Muscle layer of colon (tissue), 2 donors: Measurements from ENCODE around the gene TMEM80.
"Not testable (repeated sequence)": the region's sequence is repeated elsewhere in the genome, so short reads cannot be mapped to it uniquely, and the experiment has no call there.

ENCODE experiments used
- H3K27ac ChIP-seq: one replicate; pipeline ENCODE4 v1.7.0; 2013; ENCODE audit warnings: low read depth, mild to moderate bottlenecking, low read length, moderate library complexity
- H3K27me3 ChIP-seq, 2 donors: one replicate each; pipeline ENCODE4 v1.7.0; 2013; ENCODE audit warnings: low read length in 2 of 2, mild to moderate bottlenecking in 2 of 2; ENCODE audit not compliant: insufficient read depth in 2 of 2, control insufficient read depth in 1 of 2
- H3K36me3 ChIP-seq: one replicate; pipeline ENCODE4 v1.7.0; 2013; ENCODE audit warnings: mild to moderate bottlenecking, low read length; ENCODE audit not compliant: insufficient read depth
- H3K4me1 ChIP-seq: one replicate; pipeline ENCODE4 v1.7.0; 2013; ENCODE audit warnings: mild to moderate bottlenecking, low read length; ENCODE audit not compliant: insufficient read depth
- H3K4me3 ChIP-seq, 2 donors: one replicate each; pipeline ENCODE4 v1.7.0; 2013; ENCODE audit warnings: low read length in 2 of 2, low read depth in 1 of 2, mild to moderate bottlenecking in 1 of 2, moderate library complexity in 1 of 2
- H3K9ac ChIP-seq: one replicate; pipeline ENCODE4 v1.7.0; 2013; ENCODE audit warnings: low read length
- H3K9me3 ChIP-seq: one replicate; pipeline ENCODE4 v1.7.0; 2013; ENCODE audit warnings: mild to moderate bottlenecking, low read length
- donor health status: abdominal sarcoma.
- donor health status: Adenocarcinoma of cecum.

TMEM80 gene

GRCh38 chr11:680476-680875 lies 15.1 kb upstream of the TMEM80 start:
- H3K27ac ChIP-seq, result no peak overlapping the region
- peaks cover 28% of the 10 kb centered on the region for H3K36me3 ChIP-seq
- H3K9me3 ChIP-seq, result no peaks in the 10 kb centered on the region
- no peaks in the 10 kb centered on the region for H3K27me3 ChIP-seq
- H3K9ac ChIP-seq, result no peak overlapping the region
- no peaks in the 10 kb centered on the region for H3K4me1 ChIP-seq
- no peak overlapping the region for H3K4me3 ChIP-seq

GRCh38 chr11:680970-681369 lies 14.6 kb upstream of the TMEM80 start:
- peaks cover 28% of the 10 kb centered on the region for H3K36me3 ChIP-seq
- no peaks in the 10 kb centered on the region for H3K9me3 ChIP-seq
- no peaks in the 10 kb centered on the region for H3K4me1 ChIP-seq
- no peaks in the 10 kb centered on the region for H3K27me3 ChIP-seq
- H3K27ac ChIP-seq, result no peak overlapping the region
- no peak overlapping the region for H3K4me3 ChIP-seq
- no peak overlapping the region for H3K9ac ChIP-seq

GRCh38 chr11:686451-687243 lies 9.0 kb upstream of the TMEM80 start:
- no peak overlapping the region for H3K27ac ChIP-seq
- H3K36me3 ChIP-seq, result peaks cover 29% of the 10 kb centered on the region

GRCh38 chr11:687751-688150 lies 7.9 kb upstream of the TMEM80 start:
- Histone ChIP-seq H3K4me1 (no peaks in the 10 kb centered on the region), H3K27ac (no peak overlapping the region), H3K27me3 (no peaks in the 10 kb centered on the region), H3K9me3 (no peaks in the 10 kb centered on the region), H3K36me3 (peaks cover 29% of the 10 kb centered on the region), H3K4me3 (no peak overlapping the region), H3K9ac (no peak overlapping the region)

More at GRCh38 chr11:686451-687243, 9.0 kb upstream of the TMEM80 start:
- H3K4me1 ChIP-seq, result no peaks in the 10 kb centered on the region
- H3K9me3 ChIP-seq, result no peaks in the 10 kb centered on the region
- H3K27me3 ChIP-seq, result no peaks in the 10 kb centered on the region
- no peak overlapping the region for H3K9ac ChIP-seq
- no peak overlapping the region for H3K4me3 ChIP-seq

GRCh38 chr11:688681-689080 lies 6.9 kb upstream of the TMEM80 start:
- Histone ChIP-seq H3K9me3 (no peaks in the 10 kb centered on the region), H3K27ac (no peak overlapping the region), H3K4me3 (no peak overlapping the region), H3K4me1 (peaks cover 6% of the 10 kb centered on the region), H3K9ac (no peak overlapping the region), H3K36me3 (peaks cover 24% of the 10 kb centered on the region), H3K27me3 (no peaks in the 10 kb centered on the region)

GRCh38 chr11:689625-690024 lies 6.0 kb upstream of the TMEM80 start:
- no peak overlapping the region for H3K27ac ChIP-seq
- H3K4me3 ChIP-seq, result no peak overlapping the region
- H3K9me3 ChIP-seq, result no peaks in the 10 kb centered on the region
- peaks cover 20% of the 10 kb centered on the region for H3K36me3 ChIP-seq
- no peaks in the 10 kb centered on the region for H3K27me3 ChIP-seq
- H3K9ac ChIP-seq, result no peak overlapping the region
- H3K4me1 ChIP-seq, result peaks cover 12% of the 10 kb centered on the region

- H3K36me3 ChIP-seq, result peaks cover 18% of the 10 kb centered on the region
- H3K4me1 ChIP-seq, result peaks cover 12% of the 10 kb centered on the region
- not testable (repeated sequence) for H3K27me3 ChIP-seq, H3K9ac ChIP-seq, H3K9me3 ChIP-seq, H3K4me3 ChIP-seq, H3K27ac ChIP-seq
These were observed 5.4 kb upstream of the TMEM80 start for GRCh38 chr11:690244-690643.

GRCh38 chr11:690738-691633 lies 4.6 kb upstream of the TMEM80 start:
- Histone ChIP-seq H3K36me3 (peaks cover 18% of the 10 kb centered on the region), H3K4me1 (peaks cover 12% of the 10 kb centered on the region), H3K27me3 (no peaks in the 10 kb centered on the region), H3K9me3 (no peaks in the 10 kb centered on the region), H3K9ac (no peak overlapping the region), H3K4me3 (no peak overlapping the region), H3K27ac (no peak overlapping the region)

- Histone ChIP-seq H3K4me1 (peaks cover 16% of the 10 kb centered on the region), H3K27ac (no peak overlapping the region), H3K27me3 (no peaks in the 10 kb centered on the region), H3K36me3 (peaks cover 9% of the 10 kb centered on the region), H3K9ac (no peak overlapping the region), H3K9me3 (no peaks in the 10 kb centered on the region), H3K4me3 (no peak overlapping the region)
These were observed 3.7 kb upstream of the TMEM80 start for GRCh38 chr11:691710-692590.

- Histone ChIP-seq H3K27ac (no peak overlapping the region), H3K36me3 (no peaks in the 10 kb centered on the region), H3K4me3 (no peak overlapping the region), H3K9me3 (no peaks in the 10 kb centered on the region), H3K27me3 (no peaks in the 10 kb centered on the region), H3K4me1 (peaks cover 26% of the 10 kb centered on the region), H3K9ac (no peak overlapping the region)
These were observed 2.7 kb upstream of the TMEM80 start for GRCh38 chr11:692824-693414.
